Choroid plexus epithelial cell (primary cell): Measurements from ENCODE around the gene API5.

ENCODE experiments used
- DNase-seq: peaks from one replicate; pipeline ENCODE4 v3.0.0-alpha.2; 2010; ENCODE audit warnings: low read depth
- H3K4me3 ChIP-seq: 2 replicates; pipeline ENCODE4 v1.5.1; 2011; ENCODE audit warnings: low read depth, mild to moderate bottlenecking, control low read depth, low read length, moderate library complexity
- TF ChIP-seq, protein P1 (sequence below): conservative IDR thresholded peaks from 2 replicates; pipeline ENCODE4 v1.5.1; 2011; ENCODE audit warnings: low read depth, mild to moderate bottlenecking, control low read depth, inconsistent platforms, low read length, moderate library complexity

Gene API5

DNA sequence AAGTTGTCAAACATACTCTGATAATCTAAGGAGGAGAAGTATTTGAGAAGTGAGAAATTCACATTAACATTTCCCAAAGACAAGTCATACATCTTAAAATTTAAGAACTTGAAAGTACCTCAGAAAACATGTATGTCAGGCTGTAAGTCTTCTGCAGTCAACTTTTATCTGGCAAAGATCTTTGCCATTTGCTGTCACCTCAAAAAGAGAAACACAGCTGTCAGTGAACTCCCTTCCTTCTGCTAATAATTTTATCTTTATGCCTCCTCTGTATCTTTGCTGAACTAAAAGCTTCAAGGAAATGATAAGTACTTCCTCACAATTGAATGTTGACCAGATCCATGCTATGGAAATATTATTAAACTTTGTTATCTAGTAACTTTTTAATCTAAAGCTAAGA, 65.6 kb downstream of the API5 start:
- no peak for DNase-seq
- TF ChIP-seq, protein P1, sequence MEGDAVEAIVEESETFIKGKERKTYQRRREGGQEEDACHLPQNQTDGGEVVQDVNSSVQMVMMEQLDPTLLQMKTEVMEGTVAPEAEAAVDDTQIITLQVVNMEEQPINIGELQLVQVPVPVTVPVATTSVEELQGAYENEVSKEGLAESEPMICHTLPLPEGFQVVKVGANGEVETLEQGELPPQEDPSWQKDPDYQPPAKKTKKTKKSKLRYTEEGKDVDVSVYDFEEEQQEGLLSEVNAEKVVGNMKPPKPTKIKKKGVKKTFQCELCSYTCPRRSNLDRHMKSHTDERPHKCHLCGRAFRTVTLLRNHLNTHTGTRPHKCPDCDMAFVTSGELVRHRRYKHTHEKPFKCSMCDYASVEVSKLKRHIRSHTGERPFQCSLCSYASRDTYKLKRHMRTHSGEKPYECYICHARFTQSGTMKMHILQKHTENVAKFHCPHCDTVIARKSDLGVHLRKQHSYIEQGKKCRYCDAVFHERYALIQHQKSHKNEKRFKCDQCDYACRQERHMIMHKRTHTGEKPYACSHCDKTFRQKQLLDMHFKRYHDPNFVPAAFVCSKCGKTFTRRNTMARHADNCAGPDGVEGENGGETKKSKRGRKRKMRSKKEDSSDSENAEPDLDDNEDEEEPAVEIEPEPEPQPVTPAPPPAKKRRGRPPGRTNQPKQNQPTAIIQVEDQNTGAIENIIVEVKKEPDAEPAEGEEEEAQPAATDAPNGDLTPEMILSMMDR, result no peak
- H3K4me3 ChIP-seq, result no peak overlapping the region

DNA sequence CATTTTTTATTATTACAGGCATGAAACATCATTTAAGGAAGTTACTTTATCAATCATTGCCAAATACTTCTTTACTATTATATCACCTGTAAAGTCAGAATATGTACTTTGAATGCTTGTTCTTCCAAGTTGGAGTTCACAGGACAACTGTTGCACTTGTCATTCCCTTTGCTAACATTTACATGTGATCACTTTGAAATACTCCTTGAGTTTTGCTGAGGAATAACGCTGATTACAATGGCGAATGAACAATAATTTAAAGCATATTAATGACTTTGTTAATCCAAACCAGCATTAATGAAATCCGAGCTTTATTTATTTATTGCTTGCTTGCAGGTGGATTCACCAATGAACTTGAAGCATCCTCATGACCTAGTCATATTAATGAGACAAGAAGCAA, 67.1 kb downstream of the API5 start:
- H3K4me3 ChIP-seq, result no peak overlapping the region
- TF ChIP-seq, protein P1, result no peak
- DNase-seq, result no peak

DNA sequence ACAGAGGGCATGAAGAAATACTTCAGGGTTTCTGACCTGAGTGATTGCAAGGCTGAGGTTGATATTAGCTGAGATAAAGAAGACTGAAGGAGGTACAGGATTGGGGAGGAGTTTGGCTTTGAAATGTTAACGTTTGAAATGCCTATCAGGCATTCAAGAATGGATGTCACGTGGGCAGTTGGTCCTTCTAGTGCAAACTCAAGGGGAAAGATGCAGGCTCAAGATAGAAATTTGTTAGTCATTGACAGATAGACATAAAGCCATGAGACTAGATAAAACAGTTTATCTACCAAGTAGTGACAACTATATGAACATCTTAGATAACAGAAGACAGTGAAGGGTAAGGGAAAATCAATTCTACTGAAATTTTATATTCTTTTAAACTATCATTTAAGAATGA, 70.0 kb downstream of the API5 start:
- TF ChIP-seq, protein P1, result no peak
- H3K4me3 ChIP-seq, result no peak overlapping the region
- DNase-seq, result no peak

DNA sequence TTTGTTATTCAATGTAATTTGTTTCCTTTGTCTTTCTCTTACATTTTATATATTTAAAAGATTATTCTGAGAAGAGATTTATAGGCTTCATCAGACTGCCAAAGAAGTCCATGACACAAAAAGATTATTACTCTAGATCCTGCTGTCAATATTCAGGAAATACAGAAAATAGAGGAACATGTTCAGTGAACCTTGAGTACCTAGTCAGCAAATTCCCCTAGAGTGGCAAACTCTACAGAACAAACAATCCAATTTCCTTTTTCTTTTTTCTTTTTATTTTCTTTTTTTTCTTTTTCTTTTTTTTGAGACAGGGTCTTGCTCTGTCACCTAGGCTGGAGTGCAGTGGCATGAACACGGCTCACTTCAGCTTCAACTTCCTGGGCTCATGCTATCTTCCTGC, 70.8 kb downstream of the API5 start:
- no peak for DNase-seq
- TF ChIP-seq, protein P1, result no peak
- no peak overlapping the region for H3K4me3 ChIP-seq

DNA sequence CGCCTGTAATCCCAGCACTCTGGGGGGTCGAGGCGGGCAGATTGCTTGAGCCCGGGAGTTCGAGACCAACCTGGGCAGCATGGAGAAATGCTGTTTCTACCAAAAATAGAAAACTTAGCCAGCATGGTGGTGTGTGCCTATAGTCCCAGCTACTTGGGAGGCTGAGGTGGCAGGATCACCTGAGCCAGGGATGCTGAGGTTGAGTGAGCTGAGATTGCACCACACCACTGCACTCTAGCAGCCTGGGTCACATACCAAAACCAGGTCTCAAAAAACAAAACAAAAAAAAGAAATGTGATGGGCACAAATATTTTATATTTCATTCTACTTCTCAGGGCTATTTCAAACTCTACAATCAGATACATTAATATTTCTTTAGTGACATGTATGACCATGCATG, 72.6 kb downstream of the API5 start:
- TF ChIP-seq, protein P1, result no peak

DNA sequence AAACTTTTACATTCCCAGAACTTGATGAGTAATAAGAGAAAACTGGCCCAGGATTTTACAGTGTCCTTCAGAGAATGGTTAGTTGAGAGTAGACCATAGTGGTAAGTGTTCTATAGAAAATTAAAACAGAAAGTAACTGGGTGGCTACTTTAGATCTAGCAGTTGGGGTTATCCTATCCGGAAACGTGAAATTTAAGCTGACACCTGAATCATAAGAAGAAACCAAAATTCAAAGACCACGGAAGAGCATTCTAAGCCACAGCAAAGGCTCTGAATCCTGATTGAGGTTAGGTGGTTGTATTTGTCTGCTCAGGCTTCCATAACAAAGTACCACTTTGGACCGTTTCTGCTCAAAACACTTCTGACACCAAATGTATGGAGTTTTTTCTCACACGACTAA, 80.9 kb downstream of the API5 start:
- TF ChIP-seq, protein P1, result no peak
- H3K4me3 ChIP-seq, result no peak overlapping the region
- DNase-seq, result no peak

More for the DNA sequence above, 72.6 kb downstream of the API5 start:
- DNase-seq, result no peak
- H3K4me3 ChIP-seq, result no peak overlapping the region

DNA sequence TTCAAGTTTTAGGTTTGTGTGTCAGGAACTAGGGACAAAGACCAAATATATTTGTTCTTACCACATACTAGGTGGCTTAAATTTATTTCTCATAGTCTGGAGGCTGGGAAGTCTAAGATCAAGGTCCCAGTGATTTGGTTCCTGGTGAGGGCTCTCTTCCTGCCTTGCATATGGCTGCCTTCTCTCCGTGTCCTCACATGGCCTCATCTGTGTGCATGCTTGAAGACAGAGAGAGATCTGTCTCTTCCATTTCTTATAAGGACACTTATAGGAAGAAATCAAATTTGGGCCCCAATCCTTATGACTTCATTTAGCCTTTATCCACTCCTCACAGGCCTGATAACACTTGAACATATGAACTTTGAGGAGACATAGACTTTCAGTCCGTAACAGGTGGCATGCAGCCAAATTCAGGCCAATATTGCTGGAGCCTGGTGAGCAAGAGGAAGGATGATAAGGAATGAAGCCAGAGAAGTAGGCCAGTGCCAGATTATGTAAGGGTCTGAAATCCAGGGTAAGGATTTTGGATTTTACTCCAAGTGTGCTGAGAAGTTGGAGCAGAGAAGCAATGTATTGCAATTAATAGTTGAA, 82.1 kb downstream of the API5 start:
- TF ChIP-seq, protein P1, result no peak
- DNase-seq, result peak; percentile 63
- no peak overlapping the region for H3K4me3 ChIP-seq
